Eye (tissue), 1 donor: ENCODE data around the gene PTAFR.

Experiments used
- DNase-seq: peaks from one replicate; pipeline ENCODE4 v3.0.0-alpha.2; 2015

PTAFR gene

DNA sequence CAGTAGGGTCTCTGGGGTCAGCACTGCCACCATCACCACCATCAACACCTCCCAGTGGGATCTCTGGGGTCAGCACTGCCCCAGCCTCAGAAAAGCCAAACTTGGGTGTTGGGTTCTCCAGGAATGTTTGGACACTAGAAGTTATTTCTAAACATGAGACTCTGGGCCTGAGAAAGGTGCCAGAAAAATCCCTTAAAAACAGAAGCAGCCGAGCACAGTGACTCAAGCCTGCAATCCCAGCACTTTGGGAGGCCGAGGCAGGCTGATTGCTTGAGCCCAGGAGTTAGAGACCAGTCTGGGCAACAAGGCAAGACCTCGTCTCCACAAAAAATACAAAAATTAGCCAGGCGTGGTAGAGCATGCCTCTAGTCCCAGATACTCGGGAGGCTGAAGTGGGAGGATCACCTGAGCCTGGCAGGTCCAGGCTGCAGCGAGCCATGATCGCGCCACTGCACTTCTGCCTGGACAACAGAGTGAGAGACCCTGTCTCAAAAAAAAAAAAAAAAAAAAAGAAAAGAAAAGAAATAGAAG lies 470 bp downstream of the PTAFR start:
- DNase-seq = no peak

DNA sequence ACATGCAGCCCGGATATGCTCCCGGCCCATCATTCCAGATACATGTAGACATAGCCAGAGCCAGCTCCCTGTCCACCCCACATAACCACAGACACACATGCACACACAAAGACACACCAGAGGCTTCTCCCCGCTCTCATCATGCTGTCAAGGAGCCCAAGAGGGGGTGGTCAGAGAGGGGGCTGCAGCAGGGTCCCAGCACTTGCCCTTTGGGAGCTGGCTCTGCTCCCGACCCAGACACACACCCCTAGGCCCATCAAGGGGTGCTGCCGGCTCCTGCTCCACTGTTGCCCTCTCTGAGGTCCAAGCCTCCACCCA lies 2.6 kb downstream of the PTAFR start:
- no peak for DNase-seq

DNA sequence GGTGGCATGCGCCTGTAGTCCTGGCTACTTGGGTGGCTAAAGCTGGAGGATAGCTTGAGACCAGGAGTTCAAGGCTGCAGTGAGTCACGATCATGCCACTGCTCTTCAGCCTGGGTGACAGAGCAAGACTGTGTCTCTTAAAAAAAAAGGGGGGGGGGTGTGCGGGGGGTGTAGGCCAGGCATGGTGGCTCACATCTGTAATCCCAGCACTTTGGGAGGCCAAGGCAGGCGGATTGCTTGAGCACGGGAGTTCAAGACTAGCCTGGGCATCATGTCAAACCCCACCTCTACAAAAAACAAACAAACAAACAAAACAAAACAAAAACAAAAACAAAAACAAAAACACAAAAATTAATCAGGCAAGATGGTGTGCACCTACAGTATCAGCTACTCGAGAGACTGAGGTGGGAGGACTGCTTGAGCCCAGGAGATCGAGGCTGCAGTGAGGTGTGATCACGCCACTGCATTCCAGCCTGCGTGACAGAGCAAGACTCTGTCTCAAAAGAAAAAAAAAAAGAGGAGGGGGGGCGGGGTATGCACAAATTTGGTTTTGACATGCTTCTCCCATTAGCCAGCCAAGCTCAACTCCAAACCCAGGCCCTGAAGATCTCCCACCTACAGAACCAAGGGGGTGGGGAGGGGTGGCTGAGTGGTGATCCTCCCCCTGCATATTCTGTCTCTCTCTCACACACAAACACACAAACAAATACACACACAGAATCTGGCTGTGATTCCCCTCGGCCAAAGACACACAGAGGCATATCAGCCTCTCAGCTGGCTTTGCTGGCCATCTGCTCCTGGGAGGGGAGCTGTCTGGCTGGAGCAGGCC lies 3.1 kb downstream of the PTAFR start:
- DNase-seq = peak; percentile 30

DNA sequence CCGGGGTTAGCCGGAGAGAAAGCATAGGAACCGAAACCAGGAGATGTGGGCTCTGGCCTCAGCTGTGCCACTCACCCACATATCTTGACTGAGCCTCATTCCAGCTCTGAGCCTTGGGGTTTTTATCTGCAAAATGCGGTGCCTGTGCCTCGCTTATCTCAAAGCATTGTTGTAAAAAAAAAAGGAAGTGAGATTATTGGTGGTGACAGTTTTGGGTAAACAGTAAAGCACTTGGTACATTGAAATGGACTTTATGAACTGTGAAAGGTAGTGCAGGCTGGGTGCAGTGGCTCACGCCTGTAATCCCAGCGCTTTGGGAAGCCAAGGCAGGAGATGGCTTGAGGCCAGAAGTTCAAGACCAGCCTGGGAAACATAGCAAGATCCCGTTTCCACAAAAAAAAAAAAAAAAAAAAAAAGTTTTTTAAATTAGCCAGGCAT lies 3.8 kb downstream of the PTAFR start:
- DNase-seq = no peak

DNA sequence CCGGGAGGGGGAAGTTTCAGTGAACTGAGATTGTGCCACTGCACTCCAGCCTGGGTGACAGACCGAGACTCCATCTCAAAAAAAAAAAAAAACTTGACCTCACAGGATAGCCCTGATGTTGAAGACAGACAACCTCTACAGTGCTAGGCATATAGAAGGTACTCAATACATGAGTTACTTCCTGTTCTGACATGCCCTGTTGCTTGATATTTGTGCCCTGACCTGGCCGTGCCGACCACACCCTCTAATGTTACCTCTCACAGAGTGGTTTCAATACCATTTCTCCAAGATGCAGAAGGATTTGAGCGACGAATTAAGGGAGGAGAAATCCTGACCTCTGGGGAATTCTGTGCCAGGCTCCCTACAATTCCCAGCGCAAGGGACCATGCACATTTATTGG lies 5.2 kb downstream of the PTAFR start:
- DNase-seq = no peak

DNA sequence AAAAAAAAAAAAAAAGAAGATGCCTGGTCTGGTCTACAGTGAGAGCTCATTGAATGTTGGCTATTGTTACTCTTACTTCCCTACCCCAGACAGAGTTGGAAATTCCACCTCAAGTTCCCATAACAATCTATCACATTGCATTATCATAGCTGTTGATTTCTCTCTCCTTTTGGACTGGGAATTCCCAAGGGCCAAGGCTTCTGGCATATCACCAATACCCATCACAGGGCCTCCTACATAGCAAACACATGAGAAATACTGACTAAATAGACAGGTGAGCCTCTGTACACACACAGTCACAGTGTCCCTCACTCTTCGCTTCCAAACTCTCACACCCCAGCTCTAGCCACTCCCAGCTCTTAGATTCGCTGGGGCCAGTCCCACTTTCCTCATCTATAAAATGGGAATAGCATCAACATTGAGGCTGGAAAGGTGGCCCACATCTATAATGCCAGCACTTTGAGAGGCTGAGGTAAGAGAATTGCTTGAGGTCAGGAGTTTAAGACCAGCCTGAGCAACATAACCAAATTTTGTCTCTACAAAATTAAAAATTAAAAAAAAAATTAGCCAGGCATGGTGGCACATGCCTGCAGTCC lies 6.4 kb downstream of the PTAFR start:
- DNase-seq = no peak

DNA sequence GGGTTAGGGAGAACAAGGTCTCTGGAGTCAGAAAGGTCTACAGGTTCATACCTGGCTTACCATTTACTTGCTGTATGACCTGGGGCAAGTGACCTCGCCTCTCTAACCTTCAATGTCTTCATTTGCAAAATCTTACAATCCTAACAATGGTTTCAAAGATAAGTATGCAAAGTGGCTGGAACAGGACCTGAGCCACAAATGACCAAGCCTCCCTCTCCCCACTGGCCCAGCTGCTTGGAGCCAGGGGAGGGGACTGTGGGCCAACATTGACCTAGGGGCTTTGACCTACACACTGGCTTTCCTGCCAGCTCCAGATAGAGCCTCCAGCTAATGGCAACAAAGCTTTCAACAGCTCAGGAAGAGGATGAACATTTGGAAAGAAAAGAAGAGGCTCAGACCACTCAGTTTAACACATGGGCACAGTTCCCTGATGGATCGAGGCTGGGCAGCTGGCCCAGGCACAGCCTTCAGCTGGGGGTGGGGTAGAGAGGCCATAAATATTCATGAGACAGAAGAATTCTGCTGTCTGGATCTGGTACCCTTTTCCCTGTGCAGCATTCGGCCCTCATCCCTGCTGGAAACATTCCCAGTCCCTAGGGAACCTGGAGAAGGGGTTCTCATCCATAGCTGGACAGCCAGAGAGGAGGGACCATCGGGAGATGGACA lies 12.9 kb downstream of the PTAFR start:
- peak; percentile 16 for DNase-seq

DNA sequence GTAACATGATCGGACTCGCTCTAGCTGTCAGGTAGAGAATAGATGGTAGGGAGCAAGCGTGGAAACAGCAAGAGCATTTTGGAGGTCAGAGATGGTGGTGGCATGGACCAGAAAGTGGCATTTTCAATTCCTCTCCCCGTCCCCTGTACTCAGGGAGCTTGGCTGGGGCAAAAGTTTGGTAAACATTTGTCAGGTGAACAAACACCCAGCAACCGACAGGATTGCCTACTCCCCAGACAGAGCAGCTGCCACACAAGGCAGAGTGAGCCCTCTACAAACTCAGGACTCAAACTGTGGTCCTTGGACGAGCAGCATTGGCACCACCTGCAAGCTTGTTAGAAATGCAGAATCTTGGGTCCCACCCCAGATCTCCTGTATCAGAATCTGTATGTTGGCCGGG lies 14.3 kb downstream of the PTAFR start:
- no peak for DNase-seq

- no peak for DNase-seq
Observed at GRCh38 chr1:28161751-28162150, 14.7 kb downstream of the PTAFR start.

DNA sequence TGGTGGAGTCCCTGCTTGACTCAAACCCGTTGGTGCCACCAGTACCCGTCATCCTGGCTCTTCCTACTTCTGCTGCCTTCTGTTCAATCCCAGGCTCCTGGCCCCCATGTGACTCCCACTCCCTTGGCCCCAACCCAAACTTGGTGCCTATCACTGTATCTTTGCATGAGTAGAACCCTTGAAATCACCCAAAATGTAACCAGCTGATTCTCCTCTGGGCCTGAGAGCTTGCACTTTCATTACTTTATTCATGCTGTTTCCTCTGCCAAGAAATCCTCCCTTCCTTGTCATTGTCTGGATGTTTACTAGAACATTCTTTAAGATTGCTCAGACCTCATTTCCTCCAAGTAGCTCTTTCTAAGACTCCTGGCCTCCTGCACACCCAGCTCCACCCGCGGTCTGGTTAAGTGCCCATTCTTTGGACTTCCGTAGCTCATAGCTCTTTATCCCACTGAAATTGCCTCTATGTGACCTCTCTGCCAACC lies 15.7 kb downstream of the PTAFR start:
- DNase-seq = no peak

- no peak for DNase-seq
Observed at GRCh38 chr1:28159680-28160079, 16.8 kb downstream of the PTAFR start.

GRCh38 chr1:28159243-28159642 lies 17.2 kb downstream of the PTAFR start:
- no peak for DNase-seq

- no peak for DNase-seq
Observed at GRCh38 chr1:28157894-28158293, 18.6 kb downstream of the PTAFR start.

- DNase-seq = no peak
Observed at GRCh38 chr1:28156821-28157220, 19.7 kb downstream of the PTAFR start.

DNA sequence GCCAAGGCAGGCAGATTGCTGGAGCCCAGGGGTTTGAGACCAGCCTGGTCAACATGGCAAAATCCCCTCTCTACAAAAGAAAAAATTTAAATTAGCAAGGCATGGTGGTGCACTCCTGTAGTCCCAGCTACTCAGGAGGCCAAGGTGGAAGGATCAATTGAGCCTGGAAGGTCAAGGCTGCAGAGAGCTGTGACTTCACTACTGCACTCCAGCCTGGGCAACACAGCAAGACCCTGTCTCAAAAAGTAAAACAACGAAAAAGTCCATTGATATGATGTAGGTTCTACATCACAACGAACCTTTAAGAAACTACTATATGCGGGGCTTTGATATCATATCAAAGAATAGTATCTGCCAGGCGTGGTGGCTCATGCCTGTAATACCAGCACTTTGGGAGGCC lies 20.9 kb downstream of the PTAFR start:
- DNase-seq = no peak

GRCh38 chr1:28154078-28154594 lies 22.4 kb downstream of the PTAFR start:
- DNase-seq = no peak

DNA sequence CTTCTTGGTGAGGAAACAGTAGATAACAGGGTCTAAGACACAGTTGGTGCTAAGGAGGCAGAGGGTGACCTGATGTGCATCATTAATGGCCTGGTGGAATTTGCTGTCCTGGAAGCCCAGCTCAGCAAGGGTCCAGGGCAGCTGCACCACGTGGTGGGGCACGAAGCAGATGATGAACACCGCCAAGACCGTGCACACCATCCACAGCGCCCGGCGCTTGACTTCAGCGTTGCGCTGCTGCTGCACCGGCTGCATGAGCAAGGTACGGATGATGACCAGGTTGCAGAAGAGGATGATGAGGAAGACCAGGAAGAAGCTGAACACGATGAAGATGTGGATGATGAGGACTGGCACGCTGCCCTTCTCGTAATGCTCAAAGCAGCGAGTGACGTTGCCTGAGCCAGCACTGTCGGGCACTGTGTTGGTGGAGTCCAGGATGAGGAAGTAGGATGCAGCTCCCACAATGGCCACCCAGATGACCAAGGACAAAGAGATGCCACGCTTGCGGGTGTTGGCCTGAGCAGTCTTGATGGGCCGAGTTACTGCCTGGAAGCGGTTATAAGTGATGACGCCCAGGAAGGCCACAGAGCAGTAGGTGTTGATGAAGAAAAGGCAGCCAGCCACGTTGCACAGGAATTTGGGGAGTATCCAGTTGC lies 26.2 kb downstream of the PTAFR start:
- no peak for DNase-seq

DNA sequence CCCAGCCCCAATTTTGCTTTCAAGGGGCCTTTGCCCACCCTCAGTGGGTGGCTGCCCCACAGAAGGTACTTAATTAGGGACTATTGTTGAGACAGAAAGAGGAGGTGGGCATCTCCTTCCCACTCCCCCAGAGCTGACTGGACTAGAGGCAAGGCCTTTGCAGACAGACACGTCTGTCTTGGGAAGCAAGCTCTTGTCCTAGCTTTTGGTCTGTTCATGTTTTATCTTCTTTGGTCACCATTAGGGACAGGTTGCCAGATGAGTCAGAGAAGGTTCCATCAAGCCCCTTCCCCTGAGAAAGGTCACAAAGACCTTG lies 27.7 kb downstream of the PTAFR start:
- DNase-seq = no peak

DNA sequence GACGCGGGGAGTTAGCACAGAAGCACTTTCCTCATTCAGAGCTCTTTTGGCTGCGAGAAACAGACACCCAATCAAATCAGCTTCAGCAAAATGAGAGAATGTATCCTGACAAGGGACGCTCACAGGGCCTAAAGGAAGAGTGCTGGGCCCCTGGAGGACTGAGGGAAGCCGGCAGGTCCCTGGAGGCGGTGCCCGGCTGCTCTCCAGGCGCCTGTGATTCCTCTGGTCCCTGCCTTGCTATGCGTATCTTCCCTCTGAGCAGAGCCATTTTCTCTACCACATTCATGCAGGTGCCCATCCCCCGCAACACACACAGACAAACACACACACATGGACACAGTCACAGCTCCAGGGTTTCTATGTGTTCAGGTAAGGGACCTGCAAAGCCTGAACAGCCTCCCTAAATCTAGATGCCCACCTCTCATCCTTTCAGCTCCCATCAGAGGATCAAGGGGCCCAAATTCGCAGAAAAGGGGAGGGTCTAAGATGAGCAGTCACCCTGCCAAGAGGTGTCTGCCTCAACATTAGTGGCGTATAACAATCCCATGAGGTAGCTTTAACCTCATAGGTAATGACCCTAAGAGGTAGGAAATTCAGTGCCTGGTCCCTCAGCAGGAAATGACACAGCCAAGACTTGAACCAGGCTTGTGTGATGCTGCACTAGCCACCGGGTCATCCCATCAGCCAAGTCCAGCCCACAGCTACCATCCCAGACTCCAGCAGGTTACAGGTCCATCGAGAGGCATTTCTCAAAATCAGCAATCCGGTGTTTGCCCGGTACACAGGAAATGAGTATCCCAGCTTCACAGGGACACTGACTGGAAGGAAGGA lies 29.0 kb downstream of the PTAFR start:
- DNase-seq = no peak

DNA sequence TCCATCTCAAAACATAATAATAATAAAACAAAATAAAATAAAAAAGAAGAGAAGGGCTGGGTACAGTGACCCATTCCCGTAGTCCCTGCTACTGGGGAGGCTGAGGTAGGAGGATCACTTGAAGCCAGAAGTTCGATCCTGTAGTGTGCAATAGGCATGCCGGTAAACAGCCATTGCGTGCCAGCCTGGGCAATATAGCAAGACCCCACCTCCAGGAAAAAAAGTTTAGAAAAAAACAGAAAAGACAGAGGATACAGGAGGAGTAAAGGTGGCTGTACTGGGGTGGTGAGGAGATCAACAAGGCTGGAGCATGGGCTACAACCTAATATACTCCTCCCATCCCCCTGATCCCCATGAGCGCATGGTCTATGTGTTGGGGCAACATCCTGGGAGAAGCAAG lies 30.8 kb downstream of the PTAFR start:
- no peak for DNase-seq

GRCh38 chr1:28144203-28145135 lies 32.0 kb downstream of the PTAFR start:
- no peak for DNase-seq
